Measurements from ENCODE around the gene CDON.

Gene CDON

DNA sequence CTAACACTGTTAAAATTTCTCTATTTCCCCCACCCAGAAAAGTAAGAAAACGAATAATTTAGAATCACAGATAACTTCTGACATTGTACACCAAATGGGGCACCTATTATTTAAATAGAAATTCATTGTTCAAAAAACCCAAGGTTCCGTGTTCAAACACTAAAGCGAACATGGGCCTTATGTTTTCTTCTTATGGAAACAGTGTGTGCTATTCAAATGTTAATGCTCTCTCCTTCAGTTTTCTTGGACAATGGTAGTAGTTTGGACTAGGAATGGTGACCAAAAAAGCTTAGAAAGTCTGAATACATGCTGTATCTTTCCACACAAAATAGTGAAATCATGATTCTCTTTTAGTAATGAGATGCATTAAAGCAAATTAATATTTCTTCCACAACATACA, 83.2 kb downstream of the CDON start:
- no peaks in the 10 kb centered on the region for H3K27me3 ChIP-seq (ENCODE audit: low read length)
- H3F3A ChIP-seq (ENCODE audit: insufficient read depth): no peaks in the 10 kb centered on the region
- no peak overlapping the region for H2AFZ ChIP-seq (ENCODE audit: low read depth, low read length, severe bottlenecking)
- H3K4me2 ChIP-seq (ENCODE audit: low read depth, low read length, poor library complexity, severe bottlenecking): no peak overlapping the region
- no peak overlapping the region for H3K9ac ChIP-seq (ENCODE audit: low read length)
- no peaks in the 10 kb centered on the region for H3K79me2 ChIP-seq (ENCODE audit: insufficient read depth, low read length)
- H3K36me3 ChIP-seq (ENCODE audit: low read length): no peaks in the 10 kb centered on the region
- no peaks in the 10 kb centered on the region for H3K9me2 ChIP-seq (replicated peaks; ENCODE audit: insufficient read depth, low read length)
- no peak for TF ChIP-seq EZH2phosphoT487 (conservative IDR thresholded peaks at IDR 0.05; ENCODE audit: low read length)
- TF ChIP-seq, protein P1, sequence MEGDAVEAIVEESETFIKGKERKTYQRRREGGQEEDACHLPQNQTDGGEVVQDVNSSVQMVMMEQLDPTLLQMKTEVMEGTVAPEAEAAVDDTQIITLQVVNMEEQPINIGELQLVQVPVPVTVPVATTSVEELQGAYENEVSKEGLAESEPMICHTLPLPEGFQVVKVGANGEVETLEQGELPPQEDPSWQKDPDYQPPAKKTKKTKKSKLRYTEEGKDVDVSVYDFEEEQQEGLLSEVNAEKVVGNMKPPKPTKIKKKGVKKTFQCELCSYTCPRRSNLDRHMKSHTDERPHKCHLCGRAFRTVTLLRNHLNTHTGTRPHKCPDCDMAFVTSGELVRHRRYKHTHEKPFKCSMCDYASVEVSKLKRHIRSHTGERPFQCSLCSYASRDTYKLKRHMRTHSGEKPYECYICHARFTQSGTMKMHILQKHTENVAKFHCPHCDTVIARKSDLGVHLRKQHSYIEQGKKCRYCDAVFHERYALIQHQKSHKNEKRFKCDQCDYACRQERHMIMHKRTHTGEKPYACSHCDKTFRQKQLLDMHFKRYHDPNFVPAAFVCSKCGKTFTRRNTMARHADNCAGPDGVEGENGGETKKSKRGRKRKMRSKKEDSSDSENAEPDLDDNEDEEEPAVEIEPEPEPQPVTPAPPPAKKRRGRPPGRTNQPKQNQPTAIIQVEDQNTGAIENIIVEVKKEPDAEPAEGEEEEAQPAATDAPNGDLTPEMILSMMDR (IDR thresholded peaks at IDR 0.05; ENCODE audit: insufficient read depth, low read length, poor library complexity, severe bottlenecking): no peak
- no peak overlapping the region for H3K4me3 ChIP-seq (ENCODE audit: insufficient read depth, low read length, poor library complexity, severe bottlenecking)
- H3K9me3 ChIP-seq (ENCODE audit: insufficient read depth, low read length): no peaks in the 10 kb centered on the region
- no peak overlapping the region for H3K27ac ChIP-seq (ENCODE audit: low read depth, low read length)
- no peaks in the 10 kb centered on the region for H4K20me1 ChIP-seq (ENCODE audit: low read depth, low read length)

DNA sequence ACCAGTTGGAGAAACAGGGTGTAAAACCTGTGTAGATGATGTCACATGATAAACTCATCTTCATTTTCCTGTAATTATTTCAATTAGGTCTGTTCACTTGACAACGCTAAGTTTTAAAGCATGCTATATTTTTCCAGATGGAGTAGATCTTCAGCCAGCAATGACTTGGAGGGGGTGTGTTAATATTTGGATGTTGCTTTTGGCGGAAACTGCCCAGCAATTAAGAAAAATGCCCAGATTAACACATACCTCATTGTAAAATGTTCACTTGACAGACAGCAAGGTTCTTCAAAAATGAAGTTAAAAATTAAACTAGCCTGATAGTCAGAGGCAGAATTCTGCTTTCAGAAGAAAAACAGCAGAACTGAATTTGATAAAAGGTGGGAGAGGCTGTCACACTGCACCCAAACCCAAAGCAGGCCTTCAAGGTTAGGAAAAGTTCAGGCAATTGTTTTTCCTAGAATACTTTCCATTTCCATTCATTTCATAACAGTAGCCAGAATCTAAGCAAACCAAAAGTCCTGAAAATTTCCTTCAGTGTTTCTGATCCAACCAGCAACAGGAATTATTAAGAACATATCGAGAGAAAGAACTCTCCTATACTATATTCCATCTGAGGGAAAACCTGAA, 83.8 kb downstream of the CDON start:
- H3K9me2 ChIP-seq (replicated peaks; ENCODE audit: insufficient read depth, low read length): no peaks in the 10 kb centered on the region
- H3K4me2 ChIP-seq (ENCODE audit: low read depth, low read length, poor library complexity, severe bottlenecking): no peak overlapping the region
- no peaks in the 10 kb centered on the region for H3F3A ChIP-seq (ENCODE audit: insufficient read depth)
- no peaks in the 10 kb centered on the region for H3K9me3 ChIP-seq (ENCODE audit: insufficient read depth, low read length)
- no peaks in the 10 kb centered on the region for H4K20me1 ChIP-seq (ENCODE audit: low read depth, low read length)
- no peaks in the 10 kb centered on the region for H3K36me3 ChIP-seq (ENCODE audit: low read length)
- H3K4me3 ChIP-seq (ENCODE audit: insufficient read depth, low read length, poor library complexity, severe bottlenecking): no peak overlapping the region
- H3K27me3 ChIP-seq (ENCODE audit: low read length): no peaks in the 10 kb centered on the region
- H3K9ac ChIP-seq (ENCODE audit: low read length): no peak overlapping the region
- H2AFZ ChIP-seq (ENCODE audit: low read depth, low read length, severe bottlenecking): no peak overlapping the region
- H3K79me2 ChIP-seq (ENCODE audit: insufficient read depth, low read length): no peaks in the 10 kb centered on the region
- TF ChIP-seq EZH2phosphoT487 (conservative IDR thresholded peaks at IDR 0.05; ENCODE audit: low read length): no peak
- TF ChIP-seq, protein P1 (IDR thresholded peaks at IDR 0.05; ENCODE audit: insufficient read depth, low read length, poor library complexity, severe bottlenecking): no peak
- no peak overlapping the region for H3K27ac ChIP-seq (ENCODE audit: low read depth, low read length)

DNA sequence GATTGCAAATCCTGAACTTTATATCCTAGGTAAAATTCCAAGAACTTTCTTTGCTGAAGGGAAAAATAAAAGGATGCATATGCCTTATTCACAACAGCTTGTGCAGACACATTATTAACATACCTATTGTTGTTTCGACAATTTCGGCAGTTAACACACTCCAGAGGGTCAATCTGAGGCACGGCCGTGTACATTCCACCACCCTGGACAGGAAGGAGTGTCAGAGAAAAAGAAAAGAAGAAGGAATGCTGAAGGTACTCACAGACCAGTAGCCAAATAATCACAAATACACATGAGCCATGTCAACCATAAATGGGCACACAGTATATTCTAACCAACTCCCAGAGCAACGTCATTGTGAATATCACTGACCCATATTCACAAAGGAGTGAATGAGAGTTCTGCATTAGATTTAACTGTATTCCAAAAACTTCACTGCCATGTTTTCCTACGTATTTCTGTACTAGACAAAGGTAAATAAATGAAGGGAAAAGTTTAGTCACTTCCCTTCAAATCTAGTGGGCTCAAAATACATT, 84.4 kb downstream of the CDON start:
- Histone ChIP-seq H3K4me3 (ENCODE audit: insufficient read depth, low read length, poor library complexity, severe bottlenecking) (no peak overlapping the region), H3F3A (ENCODE audit: insufficient read depth) (no peaks in the 10 kb centered on the region), H3K9ac (ENCODE audit: low read length) (no peak overlapping the region), H3K9me2 (replicated peaks; ENCODE audit: insufficient read depth, low read length) (no peaks in the 10 kb centered on the region), H3K4me2 (ENCODE audit: low read depth, low read length, poor library complexity, severe bottlenecking) (no peak overlapping the region), H3K9me3 (ENCODE audit: insufficient read depth, low read length) (no peaks in the 10 kb centered on the region), H3K27me3 (ENCODE audit: low read length) (no peaks in the 10 kb centered on the region), H4K20me1 (ENCODE audit: low read depth, low read length) (no peaks in the 10 kb centered on the region), H3K79me2 (ENCODE audit: insufficient read depth, low read length) (no peaks in the 10 kb centered on the region), H3K27ac (ENCODE audit: low read depth, low read length) (no peak overlapping the region), H3K36me3 (ENCODE audit: low read length) (no peaks in the 10 kb centered on the region), H2AFZ (ENCODE audit: low read depth, low read length, severe bottlenecking) (no peak overlapping the region)
- no peak for TF ChIP-seq EZH2phosphoT487 (conservative IDR thresholded peaks at IDR 0.05; ENCODE audit: low read length)
- TF ChIP-seq, protein P1 (IDR thresholded peaks at IDR 0.05; ENCODE audit: insufficient read depth, low read length, poor library complexity, severe bottlenecking): no peak

Data from SU-DHL-6 (cell line).